Measurements from ENCODE around the gene SERPINA1.

DNA sequence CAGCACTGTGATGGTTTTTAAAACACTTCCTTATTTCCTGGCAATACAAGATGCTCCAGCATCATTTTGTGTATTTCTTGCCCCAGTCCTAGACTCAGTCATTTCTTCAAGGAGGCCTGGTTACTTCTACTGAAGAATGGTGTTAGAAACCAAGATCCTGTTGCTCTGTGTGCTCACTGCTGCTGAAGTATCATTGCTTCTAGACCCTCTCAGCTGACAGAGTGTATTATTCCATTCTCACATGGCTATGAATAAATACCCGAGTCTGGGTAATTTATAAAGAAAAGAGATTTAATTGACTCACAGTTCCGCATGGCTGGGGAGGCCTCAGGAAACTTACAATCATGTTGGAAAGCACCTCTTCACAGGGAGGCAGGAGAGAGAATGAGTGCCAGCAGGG, 50.4 kb downstream of the SERPINA1 start:
- TF ChIP-seq, protein P1, sequence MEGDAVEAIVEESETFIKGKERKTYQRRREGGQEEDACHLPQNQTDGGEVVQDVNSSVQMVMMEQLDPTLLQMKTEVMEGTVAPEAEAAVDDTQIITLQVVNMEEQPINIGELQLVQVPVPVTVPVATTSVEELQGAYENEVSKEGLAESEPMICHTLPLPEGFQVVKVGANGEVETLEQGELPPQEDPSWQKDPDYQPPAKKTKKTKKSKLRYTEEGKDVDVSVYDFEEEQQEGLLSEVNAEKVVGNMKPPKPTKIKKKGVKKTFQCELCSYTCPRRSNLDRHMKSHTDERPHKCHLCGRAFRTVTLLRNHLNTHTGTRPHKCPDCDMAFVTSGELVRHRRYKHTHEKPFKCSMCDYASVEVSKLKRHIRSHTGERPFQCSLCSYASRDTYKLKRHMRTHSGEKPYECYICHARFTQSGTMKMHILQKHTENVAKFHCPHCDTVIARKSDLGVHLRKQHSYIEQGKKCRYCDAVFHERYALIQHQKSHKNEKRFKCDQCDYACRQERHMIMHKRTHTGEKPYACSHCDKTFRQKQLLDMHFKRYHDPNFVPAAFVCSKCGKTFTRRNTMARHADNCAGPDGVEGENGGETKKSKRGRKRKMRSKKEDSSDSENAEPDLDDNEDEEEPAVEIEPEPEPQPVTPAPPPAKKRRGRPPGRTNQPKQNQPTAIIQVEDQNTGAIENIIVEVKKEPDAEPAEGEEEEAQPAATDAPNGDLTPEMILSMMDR (conservative IDR thresholded peaks at IDR 0.05 in 1 of 2, IDR thresholded peaks at IDR 0.05 in 1 of 2; ENCODE audit: extremely low read depth in 1 of 2, insufficient read depth in 1 of 2, low read depth in 1 of 2, low read length in 2 of 2), result no peak
- TF ChIP-seq EZH2 (IDR thresholded peaks at IDR 0.05; ENCODE audit: borderline replicate concordance, low read length), result no peak
